ENCODE results near the gene ATP2A3.

DNA sequence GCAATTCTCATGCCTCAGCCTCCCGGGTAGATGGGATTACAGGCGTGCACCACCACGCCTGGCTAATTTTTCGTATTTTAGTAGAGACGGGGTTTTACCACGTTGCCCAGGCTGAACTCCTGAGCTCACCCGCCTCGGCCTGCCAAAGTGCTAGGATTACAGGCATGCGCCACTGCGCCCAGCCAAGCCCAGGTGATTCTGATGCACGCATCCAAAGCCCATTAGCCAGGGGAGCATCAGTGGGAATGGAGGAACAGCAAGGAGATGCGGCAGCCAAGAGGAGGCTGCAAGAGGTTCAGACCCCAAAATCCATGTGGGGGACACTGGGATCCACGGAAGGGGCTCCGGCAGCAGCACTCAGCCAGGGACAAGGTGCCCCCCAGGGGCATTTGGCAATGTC lies 12.1 kb downstream of the ATP2A3 start:
- TF ChIP-seq FOXP2 (optimal IDR thresholded peaks at IDR 0.05; ENCODE audit: borderline replicate concordance, extremely low read depth, extremely low read length, insufficient read depth), result no peak
- TF ChIP-seq POLR2AphosphoS5 (IDR thresholded peaks at IDR 0.05; ENCODE audit: low read depth, low read length), result no peak
- TF ChIP-seq, protein P1, sequence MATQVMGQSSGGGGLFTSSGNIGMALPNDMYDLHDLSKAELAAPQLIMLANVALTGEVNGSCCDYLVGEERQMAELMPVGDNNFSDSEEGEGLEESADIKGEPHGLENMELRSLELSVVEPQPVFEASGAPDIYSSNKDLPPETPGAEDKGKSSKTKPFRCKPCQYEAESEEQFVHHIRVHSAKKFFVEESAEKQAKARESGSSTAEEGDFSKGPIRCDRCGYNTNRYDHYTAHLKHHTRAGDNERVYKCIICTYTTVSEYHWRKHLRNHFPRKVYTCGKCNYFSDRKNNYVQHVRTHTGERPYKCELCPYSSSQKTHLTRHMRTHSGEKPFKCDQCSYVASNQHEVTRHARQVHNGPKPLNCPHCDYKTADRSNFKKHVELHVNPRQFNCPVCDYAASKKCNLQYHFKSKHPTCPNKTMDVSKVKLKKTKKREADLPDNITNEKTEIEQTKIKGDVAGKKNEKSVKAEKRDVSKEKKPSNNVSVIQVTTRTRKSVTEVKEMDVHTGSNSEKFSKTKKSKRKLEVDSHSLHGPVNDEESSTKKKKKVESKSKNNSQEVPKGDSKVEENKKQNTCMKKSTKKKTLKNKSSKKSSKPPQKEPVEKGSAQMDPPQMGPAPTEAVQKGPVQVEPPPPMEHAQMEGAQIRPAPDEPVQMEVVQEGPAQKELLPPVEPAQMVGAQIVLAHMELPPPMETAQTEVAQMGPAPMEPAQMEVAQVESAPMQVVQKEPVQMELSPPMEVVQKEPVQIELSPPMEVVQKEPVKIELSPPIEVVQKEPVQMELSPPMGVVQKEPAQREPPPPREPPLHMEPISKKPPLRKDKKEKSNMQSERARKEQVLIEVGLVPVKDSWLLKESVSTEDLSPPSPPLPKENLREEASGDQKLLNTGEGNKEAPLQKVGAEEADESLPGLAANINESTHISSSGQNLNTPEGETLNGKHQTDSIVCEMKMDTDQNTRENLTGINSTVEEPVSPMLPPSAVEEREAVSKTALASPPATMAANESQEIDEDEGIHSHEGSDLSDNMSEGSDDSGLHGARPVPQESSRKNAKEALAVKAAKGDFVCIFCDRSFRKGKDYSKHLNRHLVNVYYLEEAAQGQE (IDR thresholded peaks at IDR 0.05; ENCODE audit: insufficient read depth in 1 of 2, low read depth in 2 of 2, low read length in 2 of 2), result no peak

Measured in PFSK-1 (cell line).